Thyroid gland (tissue), 4 donors: Measurements from ENCODE around the gene SLC24A3.

Experiments used
- POLR2A ChIP-seq, 2 donors: fragments of 450-650 bp; IDR thresholded peaks; one replicate each; pipeline ENCODE4 v1.6.1; 2017; ENCODE audit warnings: antibody characterized with exemption in 2 of 2, mild to moderate bottlenecking in 2 of 2, moderate library complexity in 1 of 2
- TF ChIP-seq, protein P1 (sequence below), 6 experiments: fragments of 200-600 bp in 3 of 6; fragments of 450-650 bp in 3 of 6; sonication (generic) in 3 of 6; IDR thresholded peaks; one replicate each; pipeline ENCODE4 v1.5.1; 2016 to 2019; ENCODE audit warnings: antibody characterized with exemption in 6 of 6, mild to moderate bottlenecking in 2 of 6, inconsistent platforms in 1 of 6, moderate library complexity in 1 of 6

DNA sequence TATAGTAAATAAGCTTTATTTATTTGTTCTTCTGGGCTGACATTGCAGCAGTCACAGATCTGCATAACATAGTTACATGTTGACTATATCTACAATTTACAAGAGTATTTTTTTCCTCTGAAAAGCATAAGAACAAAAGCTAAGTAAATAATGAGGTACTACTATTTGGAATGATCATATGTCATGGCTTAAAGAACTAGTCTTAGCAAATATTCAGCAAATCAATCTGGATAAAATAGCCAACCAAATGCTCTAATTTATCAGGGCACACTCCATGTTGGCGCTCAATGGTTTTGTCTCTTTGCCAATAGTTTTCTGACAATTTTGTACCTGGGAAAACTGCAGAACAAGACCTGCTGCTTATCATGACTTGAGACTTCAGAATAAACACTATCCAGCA is 312.2 kb downstream of the SLC24A3 start:
- TF ChIP-seq POLR2A (IDR thresholded peaks at IDR 0.05), result no peak
- TF ChIP-seq, protein P1, sequence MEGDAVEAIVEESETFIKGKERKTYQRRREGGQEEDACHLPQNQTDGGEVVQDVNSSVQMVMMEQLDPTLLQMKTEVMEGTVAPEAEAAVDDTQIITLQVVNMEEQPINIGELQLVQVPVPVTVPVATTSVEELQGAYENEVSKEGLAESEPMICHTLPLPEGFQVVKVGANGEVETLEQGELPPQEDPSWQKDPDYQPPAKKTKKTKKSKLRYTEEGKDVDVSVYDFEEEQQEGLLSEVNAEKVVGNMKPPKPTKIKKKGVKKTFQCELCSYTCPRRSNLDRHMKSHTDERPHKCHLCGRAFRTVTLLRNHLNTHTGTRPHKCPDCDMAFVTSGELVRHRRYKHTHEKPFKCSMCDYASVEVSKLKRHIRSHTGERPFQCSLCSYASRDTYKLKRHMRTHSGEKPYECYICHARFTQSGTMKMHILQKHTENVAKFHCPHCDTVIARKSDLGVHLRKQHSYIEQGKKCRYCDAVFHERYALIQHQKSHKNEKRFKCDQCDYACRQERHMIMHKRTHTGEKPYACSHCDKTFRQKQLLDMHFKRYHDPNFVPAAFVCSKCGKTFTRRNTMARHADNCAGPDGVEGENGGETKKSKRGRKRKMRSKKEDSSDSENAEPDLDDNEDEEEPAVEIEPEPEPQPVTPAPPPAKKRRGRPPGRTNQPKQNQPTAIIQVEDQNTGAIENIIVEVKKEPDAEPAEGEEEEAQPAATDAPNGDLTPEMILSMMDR (IDR thresholded peaks at IDR 0.05), result no peak
